ENCODE results near the gene ACER3.

ACER3 gene

GRCh38 chr11:77064648-77065217 is 204.0 kb downstream of the ACER3 start:
- DNase-seq (ENCODE audit: low read depth): no peak
- no peaks in the 10 kb centered on the region for H3K27me3 ChIP-seq (replicated peaks; ENCODE audit: control insufficient read depth, insufficient read depth, low read length)
- no peaks in the 10 kb centered on the region for H3K36me3 ChIP-seq (ENCODE audit: control insufficient read depth, insufficient read depth, low read length, severe bottlenecking)
- peaks cover 29% of the 10 kb centered on the region for H3K4me1 ChIP-seq (ENCODE audit: control insufficient read depth, insufficient read depth, low read length)
- no peak overlapping the region for H3K4me3 ChIP-seq (ENCODE audit: low read length)
- no peaks in the 10 kb centered on the region for H3K9me3 ChIP-seq (ENCODE audit: control insufficient read depth, low read length)
- H3K9ac ChIP-seq (ENCODE audit: low read length): no peak overlapping the region

GRCh38 chr11:77065878-77066228 is 205.1 kb downstream of the ACER3 start:
- Histone ChIP-seq H3K9ac (ENCODE audit: low read length) (peak overlapping the region; percentile 95), H3K9me3 (ENCODE audit: control insufficient read depth, low read length) (no peaks in the 10 kb centered on the region), H3K4me3 (ENCODE audit: low read length) (peak overlapping the region; percentile 84), H3K4me1 (ENCODE audit: control insufficient read depth, insufficient read depth, low read length) (peaks cover 29% of the 10 kb centered on the region), H3K36me3 (ENCODE audit: control insufficient read depth, insufficient read depth, low read length, severe bottlenecking) (no peaks in the 10 kb centered on the region), H3K27me3 (replicated peaks; ENCODE audit: control insufficient read depth, insufficient read depth, low read length) (no peaks in the 10 kb centered on the region)
- DNase-seq (ENCODE audit: low read depth): peak; percentile 63

- no peaks in the 10 kb centered on the region for H3K36me3 ChIP-seq (ENCODE audit: control insufficient read depth, insufficient read depth, low read length, severe bottlenecking)
- no peaks in the 10 kb centered on the region for H3K9me3 ChIP-seq (ENCODE audit: control insufficient read depth, low read length)
- peak within 1 kb of the TSS; percentile 84 for H3K4me3 ChIP-seq (ENCODE audit: low read length)
- H3K4me1 ChIP-seq (ENCODE audit: control insufficient read depth, insufficient read depth, low read length): peaks cover 29% of the 10 kb centered on the region
- DNase-seq (ENCODE audit: low read depth): peak; percentile 97
- H3K9ac ChIP-seq (ENCODE audit: low read length): peak within 1 kb of the TSS; percentile 95
- no peaks in the 10 kb centered on the region for H3K27me3 ChIP-seq (replicated peaks; ENCODE audit: control insufficient read depth, insufficient read depth, low read length)
Measured at GRCh38 chr11:77066229-77067042, 205.7 kb downstream of the ACER3 start, which contains the start of gene CAPN5. Gene CAPN5, plus strand, starts transcription at chr11:77066971. Its CDS starts 17,916 bp downstream, at chr11:77084887.

- DNase-seq (ENCODE audit: low read depth): no peak
- Histone ChIP-seq H3K9me3 (ENCODE audit: control insufficient read depth, low read length) (no peaks in the 10 kb centered on the region), H3K4me3 (ENCODE audit: low read length) (peak overlapping the region; percentile 84), H3K9ac (ENCODE audit: low read length) (peak overlapping the region; percentile 95), H3K27me3 (replicated peaks; ENCODE audit: control insufficient read depth, insufficient read depth, low read length) (no peaks in the 10 kb centered on the region), H3K4me1 (ENCODE audit: control insufficient read depth, insufficient read depth, low read length) (peaks cover 40% of the 10 kb centered on the region), H3K36me3 (ENCODE audit: control insufficient read depth, insufficient read depth, low read length, severe bottlenecking) (no peaks in the 10 kb centered on the region)
Measured at GRCh38 chr11:77067861-77068443, 207.2 kb downstream of the ACER3 start.

GRCh38 chr11:77068457-77069335 is 208.0 kb downstream of the ACER3 start:
- Histone ChIP-seq H3K36me3 (ENCODE audit: control insufficient read depth, insufficient read depth, low read length, severe bottlenecking) (no peaks in the 10 kb centered on the region), H3K4me3 (ENCODE audit: low read length) (peak overlapping the region; percentile 84), H3K9me3 (ENCODE audit: control insufficient read depth, low read length) (no peaks in the 10 kb centered on the region), H3K9ac (ENCODE audit: low read length) (peak overlapping the region; percentile 95), H3K27me3 (replicated peaks; ENCODE audit: control insufficient read depth, insufficient read depth, low read length) (no peaks in the 10 kb centered on the region), H3K4me1 (ENCODE audit: control insufficient read depth, insufficient read depth, low read length) (peaks cover 48% of the 10 kb centered on the region)
- no peak for DNase-seq (ENCODE audit: low read depth)

GRCh38 chr11:77069336-77069968 is 208.7 kb downstream of the ACER3 start:
- no peak overlapping the region for H3K4me3 ChIP-seq (ENCODE audit: low read length)
- H3K4me1 ChIP-seq (ENCODE audit: control insufficient read depth, insufficient read depth, low read length): peaks cover 55% of the 10 kb centered on the region
- no peak overlapping the region for H3K9ac ChIP-seq (ENCODE audit: low read length)

GRCh38 chr11:77069969-77070582 is 209.4 kb downstream of the ACER3 start:
- Histone ChIP-seq H3K9ac (ENCODE audit: low read length) (no peak overlapping the region), H3K36me3 (ENCODE audit: control insufficient read depth, insufficient read depth, low read length, severe bottlenecking) (no peaks in the 10 kb centered on the region), H3K4me3 (ENCODE audit: low read length) (no peak overlapping the region), H3K9me3 (ENCODE audit: control insufficient read depth, low read length) (no peaks in the 10 kb centered on the region), H3K4me1 (ENCODE audit: control insufficient read depth, insufficient read depth, low read length) (peaks cover 58% of the 10 kb centered on the region), H3K27me3 (replicated peaks; ENCODE audit: control insufficient read depth, insufficient read depth, low read length) (no peaks in the 10 kb centered on the region)
- no peak for DNase-seq (ENCODE audit: low read depth)

More at GRCh38 chr11:77069336-77069968, 208.7 kb downstream of the ACER3 start:
- H3K36me3 ChIP-seq (ENCODE audit: control insufficient read depth, insufficient read depth, low read length, severe bottlenecking): no peaks in the 10 kb centered on the region
- no peak for DNase-seq (ENCODE audit: low read depth)
- H3K27me3 ChIP-seq (replicated peaks; ENCODE audit: control insufficient read depth, insufficient read depth, low read length): no peaks in the 10 kb centered on the region
- H3K9me3 ChIP-seq (ENCODE audit: control insufficient read depth, low read length): no peaks in the 10 kb centered on the region

GRCh38 chr11:77071077-77071476 is 210.4 kb downstream of the ACER3 start:
- DNase-seq (ENCODE audit: low read depth): no peak
- peaks cover 51% of the 10 kb centered on the region for H3K4me1 ChIP-seq (ENCODE audit: control insufficient read depth, insufficient read depth, low read length)

GRCh38 chr11:77071671-77072605 is 211.2 kb downstream of the ACER3 start:
- Histone ChIP-seq H3K9ac (ENCODE audit: low read length) (peak overlapping the region; percentile 85), H3K27me3 (replicated peaks; ENCODE audit: control insufficient read depth, insufficient read depth, low read length) (no peaks in the 10 kb centered on the region), H3K9me3 (ENCODE audit: control insufficient read depth, low read length) (no peaks in the 10 kb centered on the region), H3K4me3 (ENCODE audit: low read length) (peak overlapping the region; percentile 54), H3K36me3 (ENCODE audit: control insufficient read depth, insufficient read depth, low read length, severe bottlenecking) (no peaks in the 10 kb centered on the region), H3K4me1 (ENCODE audit: control insufficient read depth, insufficient read depth, low read length) (peaks cover 49% of the 10 kb centered on the region)
- DNase-seq (ENCODE audit: low read depth): peak; percentile 13

More at GRCh38 chr11:77071077-77071476, 210.4 kb downstream of the ACER3 start:
- no peak overlapping the region for H3K4me3 ChIP-seq (ENCODE audit: low read length)
- no peaks in the 10 kb centered on the region for H3K36me3 ChIP-seq (ENCODE audit: control insufficient read depth, insufficient read depth, low read length, severe bottlenecking)
- H3K9ac ChIP-seq (ENCODE audit: low read length): no peak overlapping the region
- H3K9me3 ChIP-seq (ENCODE audit: control insufficient read depth, low read length): no peaks in the 10 kb centered on the region
- no peaks in the 10 kb centered on the region for H3K27me3 ChIP-seq (replicated peaks; ENCODE audit: control insufficient read depth, insufficient read depth, low read length)

All from adipocyte (in vitro differentiated cells).